Panc1 (cell line): Measurements from ENCODE around the gene PLA2G10. TPM values are rescaled to one million over a fixed set of nuclear protein-coding genes. Genes with fewer than 3 reads are reported as not detected.
A peak's percentile ranks its signal among the peaks of the same experiment; 100 is the strongest.

Experiments used
- ATAC-seq: fragments of 200-7000 bp; cut with Tn5 transposase; 2 replicates; pipeline ENCODE4 v1.9.1; 2020; ENCODE audit warnings: mild to moderate bottlenecking, moderate library complexity
- BruUV-seq: library from RNA; stranded (reverse); fragments of 400-500 nt; replicated peaks from 2 replicates; lab custom pipeline; 2021; lab: Mats Ljungman, UMichigan
- CTCF ChIA-PET: fragments of 300-600 bp; sonication (Branson Sonifier 250); formaldehyde crosslinking; loops from one replicate; lab custom pipeline; 2022; ENCODE audit warnings: antibody characterized with exemption; lab: Charles Lee
- POLR2A ChIA-PET: fragments of 300-600 bp; sonication (Branson Sonifier 250); formaldehyde crosslinking; loops from one replicate; lab custom pipeline; 2022; ENCODE audit warnings: antibody characterized with exemption; lab: Charles Lee
- DNase-seq: peaks from one replicate; pipeline ENCODE4 v3.0.0-alpha.2; 2010; ENCODE audit warnings: low read depth, low spot score
- H3K27ac ChIP-seq: 2 replicates; pipeline ENCODE4 v1.5.1; 2011; ENCODE audit warnings: mild to moderate bottlenecking, low read length, inconsistent platforms
- H3K27me3 ChIP-seq: fragments of 200-500 bp; sonication (Bioruptor generic); 2 replicates; pipeline ENCODE4 v1.6.0; 2014; ENCODE audit warnings: low read length, inconsistent platforms; ENCODE audit not compliant: control insufficient read depth, insufficient read depth
- H3K36me3 ChIP-seq: fragments of 200-500 bp; sonication (Bioruptor generic); 2 replicates; pipeline ENCODE4 v1.5.1; 2014; ENCODE audit warnings: inconsistent platforms, mild to moderate bottlenecking, low read length, moderate library complexity; ENCODE audit not compliant: control insufficient read depth, insufficient read depth
- H3K4me1 ChIP-seq: 2 replicates; pipeline ENCODE4 v1.5.1; 2011; ENCODE audit warnings: inconsistent platforms, mild to moderate bottlenecking, low read length, moderate library complexity; ENCODE audit not compliant: control insufficient read depth, insufficient read depth
- H3K4me3 ChIP-seq, 2 experiments: 2 replicates each; pipeline ENCODE4 v1.5.1; 2011 to 2012; ENCODE audit warnings: low read depth in 2 of 2, low read length in 2 of 2, mild to moderate bottlenecking in 2 of 2, inconsistent platforms in 1 of 2, moderate library complexity in 1 of 2
- H3K9me3 ChIP-seq: fragments of 200-500 bp; sonication (Bioruptor generic); 2 replicates; pipeline ENCODE4 v1.5.1; 2014; ENCODE audit warnings: low read depth, mild to moderate bottlenecking, inconsistent platforms, low read length, moderate library complexity; ENCODE audit not compliant: control insufficient read depth, insufficient read depth
- CTCF ChIP-seq: fragments of 450-650 bp; IDR thresholded peaks from 2 replicates; pipeline ENCODE4 v1.5.1; 2017; ENCODE audit warnings: mild to moderate bottlenecking
- POLR2AphosphoS5 ChIP-seq: IDR thresholded peaks from 2 replicates; pipeline ENCODE4 v1.6.1; 2012; ENCODE audit warnings: mild to moderate bottlenecking, low read depth, low read length, moderate library complexity
- SIN3A ChIP-seq: IDR thresholded peaks from 2 replicates; pipeline ENCODE4 v1.6.1; 2012; ENCODE audit warnings: low read depth, mild to moderate bottlenecking, low read length, moderate library complexity, borderline replicate concordance; ENCODE audit not compliant: insufficient read depth
- TCF7L2 ChIP-seq: IDR thresholded peaks from 2 replicates; pipeline ENCODE4 v1.6.1; 2011; ENCODE audit warnings: mild to moderate bottlenecking, low read depth, low read length, inconsistent platforms
- in situ Hi-C: cut with HindIII; loops from 2 replicates; pipeline ENCODE4 v1.10.0; 2016; ENCODE audit warnings: low sequenced_read_pairs, low pct_unique_long_range_greater_than_20kb
- intact Hi-C: fragments of 100-400 bp; cut with micrococcal nuclease; formaldehyde crosslinking; loops from one replicate; pipeline ENCODE4 v1.10.0; 2022; ENCODE audit not compliant: unreplicated experiment
- total RNA-seq: library from RNA; stranded (reverse); gene quantifications from one replicate; pipeline ENCODE4 v1.2.1, GENCODE V29; 2021; ENCODE audit not compliant: unreplicated experiment
- TF ChIP-seq, protein P1 (sequence below), 2 experiments: IDR thresholded peaks; 2 replicates each; pipeline ENCODE4 v1.6.1; 2011 to 2012; ENCODE audit warnings: low read depth in 2 of 2, control low read depth in 1 of 2, low read length in 1 of 2, mild to moderate bottlenecking in 1 of 2, moderate library complexity in 1 of 2; ENCODE audit not compliant: insufficient read depth in 1 of 2

PLA2G10 gene
- total RNA-seq, 1 experiment from 2014 or later: 0.23 TPM

DNA sequence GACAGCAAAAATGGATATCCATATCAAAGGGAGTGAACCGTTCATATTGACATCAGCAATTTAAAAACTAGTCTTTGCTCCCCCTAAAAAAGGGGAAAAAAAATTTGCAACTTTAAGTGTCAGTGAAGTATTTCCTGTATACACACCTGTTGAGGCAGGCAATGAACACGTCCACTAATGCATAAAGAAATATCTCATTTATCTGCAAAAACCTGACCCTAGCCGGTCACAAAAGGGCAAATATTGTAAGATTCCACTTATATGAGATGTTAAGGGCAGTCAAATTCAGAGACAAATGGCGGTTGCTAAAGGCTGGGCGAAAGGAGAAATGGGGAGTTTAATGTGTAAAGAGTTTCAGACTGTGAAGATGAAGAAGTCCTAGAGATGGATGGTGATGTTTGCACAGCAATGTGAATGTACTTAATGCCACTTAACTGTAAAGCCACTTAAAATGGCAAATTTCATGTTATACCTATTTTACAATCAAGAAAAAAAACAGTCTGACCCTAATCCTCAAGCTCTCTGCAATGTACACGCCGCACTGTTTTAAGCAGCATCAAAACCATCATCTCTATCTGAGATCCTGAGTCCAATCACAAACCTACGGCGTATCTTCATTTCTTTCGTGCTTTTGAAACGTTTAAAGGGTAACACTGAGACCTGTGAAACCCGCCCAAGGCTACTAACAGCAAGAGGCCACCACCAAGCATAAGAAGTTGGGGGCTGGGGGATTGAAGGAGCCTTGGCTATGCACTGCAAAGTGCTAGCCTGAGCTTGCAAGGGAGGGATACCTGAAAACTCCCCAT, 65.1 kb downstream of the PLA2G10 start:
- BruUV-seq: TSS peak; percentile 47
- ChIA-PET POLR2A (interaction anchor here (0.6 kb wide), 1 partner anchor 8 kb away, joined by 9 read pairs; no protein-coding TSS in a partner anchor), CTCF (no interaction called here)
- no peaks in the 10 kb centered on the region for H3K9me3 ChIP-seq
- no peak for TF ChIP-seq CTCF
- TF ChIP-seq, protein P1, sequence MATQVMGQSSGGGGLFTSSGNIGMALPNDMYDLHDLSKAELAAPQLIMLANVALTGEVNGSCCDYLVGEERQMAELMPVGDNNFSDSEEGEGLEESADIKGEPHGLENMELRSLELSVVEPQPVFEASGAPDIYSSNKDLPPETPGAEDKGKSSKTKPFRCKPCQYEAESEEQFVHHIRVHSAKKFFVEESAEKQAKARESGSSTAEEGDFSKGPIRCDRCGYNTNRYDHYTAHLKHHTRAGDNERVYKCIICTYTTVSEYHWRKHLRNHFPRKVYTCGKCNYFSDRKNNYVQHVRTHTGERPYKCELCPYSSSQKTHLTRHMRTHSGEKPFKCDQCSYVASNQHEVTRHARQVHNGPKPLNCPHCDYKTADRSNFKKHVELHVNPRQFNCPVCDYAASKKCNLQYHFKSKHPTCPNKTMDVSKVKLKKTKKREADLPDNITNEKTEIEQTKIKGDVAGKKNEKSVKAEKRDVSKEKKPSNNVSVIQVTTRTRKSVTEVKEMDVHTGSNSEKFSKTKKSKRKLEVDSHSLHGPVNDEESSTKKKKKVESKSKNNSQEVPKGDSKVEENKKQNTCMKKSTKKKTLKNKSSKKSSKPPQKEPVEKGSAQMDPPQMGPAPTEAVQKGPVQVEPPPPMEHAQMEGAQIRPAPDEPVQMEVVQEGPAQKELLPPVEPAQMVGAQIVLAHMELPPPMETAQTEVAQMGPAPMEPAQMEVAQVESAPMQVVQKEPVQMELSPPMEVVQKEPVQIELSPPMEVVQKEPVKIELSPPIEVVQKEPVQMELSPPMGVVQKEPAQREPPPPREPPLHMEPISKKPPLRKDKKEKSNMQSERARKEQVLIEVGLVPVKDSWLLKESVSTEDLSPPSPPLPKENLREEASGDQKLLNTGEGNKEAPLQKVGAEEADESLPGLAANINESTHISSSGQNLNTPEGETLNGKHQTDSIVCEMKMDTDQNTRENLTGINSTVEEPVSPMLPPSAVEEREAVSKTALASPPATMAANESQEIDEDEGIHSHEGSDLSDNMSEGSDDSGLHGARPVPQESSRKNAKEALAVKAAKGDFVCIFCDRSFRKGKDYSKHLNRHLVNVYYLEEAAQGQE (IDR thresholded peaks at IDR 0.05; ENCODE audit: insufficient read depth in 1 of 2, low read depth in 2 of 2, low read length in 1 of 2): no peak
- no peak for TF ChIP-seq TCF7L2
- no peak for TF ChIP-seq SIN3A
- no peak for TF ChIP-seq POLR2AphosphoS5
- peaks cover 27% of the 10 kb centered on the region for H3K36me3 ChIP-seq
- peak overlapping the region; percentile 77 to 95 for H3K4me3 ChIP-seq
- H3K27me3 ChIP-seq: no peaks in the 10 kb centered on the region
- peak overlapping the region; percentile 99 for H3K27ac ChIP-seq
- in situ Hi-C loops: no loop called here
- intact Hi-C loops: no loop called here
- DNase-seq: no peak
- peaks cover 22% of the 10 kb centered on the region for H3K4me1 ChIP-seq
- no peak for ATAC-seq

DNA sequence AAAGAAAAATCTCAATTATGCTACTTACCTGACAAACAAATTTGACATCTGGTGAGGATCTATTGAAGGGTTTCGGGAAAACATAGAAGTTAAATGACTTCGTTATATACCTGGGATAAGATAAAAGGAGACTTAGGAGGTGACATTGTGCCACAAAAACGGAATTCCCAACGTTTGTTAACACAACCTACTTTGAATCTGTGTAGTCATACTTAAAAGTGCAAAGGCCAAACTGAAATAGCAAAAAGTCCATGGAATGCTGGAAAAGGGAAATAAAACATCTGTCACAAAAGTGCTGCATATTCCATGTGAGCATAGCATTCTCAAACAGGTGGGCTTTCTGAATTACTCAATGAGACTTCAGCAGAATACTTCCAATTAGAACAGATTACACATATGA, 67.0 kb downstream of the PLA2G10 start:
- in situ Hi-C loops: no loop called here
- TF ChIP-seq CTCF (no peak), SIN3A (no peak), POLR2AphosphoS5 (no peak), TCF7L2 (no peak)
- TF ChIP-seq, protein P1 (IDR thresholded peaks at IDR 0.05; ENCODE audit: insufficient read depth in 1 of 2, low read depth in 2 of 2, low read length in 1 of 2): no peak

More for the DNA sequence above, 67.0 kb downstream of the PLA2G10 start:
- Histone ChIP-seq H3K27ac (no peak overlapping the region), H3K4me3 (no peak overlapping the region), H3K9me3 (no peaks in the 10 kb centered on the region), H3K4me1 (peaks cover 19% of the 10 kb centered on the region), H3K27me3 (no peaks in the 10 kb centered on the region), H3K36me3 (peaks cover 29% of the 10 kb centered on the region)
- ATAC-seq (no peak), DNase-seq (no peak)
- ChIA-PET POLR2A (no interaction called here), CTCF (no interaction called here)
- intact Hi-C loops: no loop called here
- no TSS peak for BruUV-seq
